Astrocyte (in vitro differentiated cells and primary cell): ENCODE measurements around the gene ST8SIA5.

ENCODE experiments used
- EZH2 ChIP-seq: IDR thresholded peaks from 2 replicates; pipeline ENCODE4 v1.6.1; 2012; ENCODE audit warnings: mild to moderate bottlenecking, low read length, inconsistent platforms; ENCODE audit not compliant: insufficient read depth
- TF ChIP-seq, protein P1 (sequence below): IDR thresholded peaks from 2 replicates; pipeline ENCODE4 v1.5.1; 2011; ENCODE audit warnings: low read depth, mild to moderate bottlenecking, inconsistent platforms, low read length, moderate library complexity; ENCODE audit not compliant: insufficient read depth

DNA sequence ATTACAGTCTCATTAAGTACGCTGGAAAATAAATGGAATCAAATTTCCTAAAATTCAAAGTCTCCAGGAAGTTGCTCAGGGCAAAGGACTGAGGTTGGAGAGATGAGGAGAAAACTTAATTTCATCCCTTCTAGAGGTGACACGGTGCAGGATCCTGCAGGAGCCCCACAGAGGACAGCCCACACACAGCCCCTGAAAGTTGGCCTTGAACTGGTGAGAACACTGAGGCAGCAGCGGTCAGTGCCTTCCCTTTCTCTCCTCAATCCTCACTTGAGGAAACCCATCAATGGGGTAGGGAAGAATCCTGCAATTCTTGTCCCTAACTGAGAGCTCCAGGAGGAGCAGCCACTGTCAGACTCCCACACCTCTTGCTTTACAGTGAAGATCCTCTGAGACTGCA, 137.3 kb downstream of the ST8SIA5 start:
- TF ChIP-seq, protein P1, sequence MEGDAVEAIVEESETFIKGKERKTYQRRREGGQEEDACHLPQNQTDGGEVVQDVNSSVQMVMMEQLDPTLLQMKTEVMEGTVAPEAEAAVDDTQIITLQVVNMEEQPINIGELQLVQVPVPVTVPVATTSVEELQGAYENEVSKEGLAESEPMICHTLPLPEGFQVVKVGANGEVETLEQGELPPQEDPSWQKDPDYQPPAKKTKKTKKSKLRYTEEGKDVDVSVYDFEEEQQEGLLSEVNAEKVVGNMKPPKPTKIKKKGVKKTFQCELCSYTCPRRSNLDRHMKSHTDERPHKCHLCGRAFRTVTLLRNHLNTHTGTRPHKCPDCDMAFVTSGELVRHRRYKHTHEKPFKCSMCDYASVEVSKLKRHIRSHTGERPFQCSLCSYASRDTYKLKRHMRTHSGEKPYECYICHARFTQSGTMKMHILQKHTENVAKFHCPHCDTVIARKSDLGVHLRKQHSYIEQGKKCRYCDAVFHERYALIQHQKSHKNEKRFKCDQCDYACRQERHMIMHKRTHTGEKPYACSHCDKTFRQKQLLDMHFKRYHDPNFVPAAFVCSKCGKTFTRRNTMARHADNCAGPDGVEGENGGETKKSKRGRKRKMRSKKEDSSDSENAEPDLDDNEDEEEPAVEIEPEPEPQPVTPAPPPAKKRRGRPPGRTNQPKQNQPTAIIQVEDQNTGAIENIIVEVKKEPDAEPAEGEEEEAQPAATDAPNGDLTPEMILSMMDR: no peak
- no peak for TF ChIP-seq EZH2
